ENCODE measurements around the gene SEMA6A. TPM values are rescaled to one million over a fixed set of nuclear protein-coding genes. Genes with fewer than 3 reads are reported as not detected.

Gene SEMA6A
- total and polyA plus RNA-seq, 10 of the 15 experiments (the other 5 are each of a cell fraction or from before 2014, with no cell fraction given) = 0.16 to 10.2 (median 1.1) TPM

DNA sequence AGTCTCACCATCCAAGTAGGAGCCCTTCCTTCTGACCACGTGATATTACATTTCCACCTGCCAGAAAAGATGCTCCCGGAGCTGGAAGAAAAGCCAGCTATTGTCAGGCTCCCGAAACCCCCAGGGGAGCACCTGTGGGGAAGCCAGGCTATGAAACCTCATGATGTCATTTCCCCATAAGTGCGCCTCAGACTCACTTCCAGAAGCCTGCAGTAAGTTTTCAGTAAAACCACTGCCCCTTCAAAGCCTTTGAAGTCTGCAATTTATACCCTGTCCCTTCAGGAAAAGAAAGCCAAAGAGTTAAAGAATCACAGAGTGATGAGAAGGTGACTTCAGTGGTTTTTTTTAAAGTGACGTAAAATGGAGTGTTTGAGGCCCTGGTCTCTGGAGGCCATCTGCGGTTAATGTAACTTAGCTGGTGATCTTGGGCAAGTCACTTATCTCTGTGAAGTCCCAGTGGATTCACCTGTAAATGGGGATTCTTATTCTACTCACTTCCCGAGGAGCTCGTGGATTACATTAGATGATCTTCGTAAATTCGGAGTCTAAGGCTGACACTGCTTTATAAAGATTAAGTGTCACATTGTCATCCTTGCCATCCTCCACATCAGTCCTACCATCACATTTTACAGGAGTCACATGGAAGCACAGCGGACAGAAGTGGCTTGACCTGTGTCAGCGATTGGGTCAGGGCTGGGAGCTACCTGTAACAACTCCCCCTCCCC lies 2.6 kb upstream of the SEMA6A start (continued):
- TF ChIP-seq, protein P1, sequence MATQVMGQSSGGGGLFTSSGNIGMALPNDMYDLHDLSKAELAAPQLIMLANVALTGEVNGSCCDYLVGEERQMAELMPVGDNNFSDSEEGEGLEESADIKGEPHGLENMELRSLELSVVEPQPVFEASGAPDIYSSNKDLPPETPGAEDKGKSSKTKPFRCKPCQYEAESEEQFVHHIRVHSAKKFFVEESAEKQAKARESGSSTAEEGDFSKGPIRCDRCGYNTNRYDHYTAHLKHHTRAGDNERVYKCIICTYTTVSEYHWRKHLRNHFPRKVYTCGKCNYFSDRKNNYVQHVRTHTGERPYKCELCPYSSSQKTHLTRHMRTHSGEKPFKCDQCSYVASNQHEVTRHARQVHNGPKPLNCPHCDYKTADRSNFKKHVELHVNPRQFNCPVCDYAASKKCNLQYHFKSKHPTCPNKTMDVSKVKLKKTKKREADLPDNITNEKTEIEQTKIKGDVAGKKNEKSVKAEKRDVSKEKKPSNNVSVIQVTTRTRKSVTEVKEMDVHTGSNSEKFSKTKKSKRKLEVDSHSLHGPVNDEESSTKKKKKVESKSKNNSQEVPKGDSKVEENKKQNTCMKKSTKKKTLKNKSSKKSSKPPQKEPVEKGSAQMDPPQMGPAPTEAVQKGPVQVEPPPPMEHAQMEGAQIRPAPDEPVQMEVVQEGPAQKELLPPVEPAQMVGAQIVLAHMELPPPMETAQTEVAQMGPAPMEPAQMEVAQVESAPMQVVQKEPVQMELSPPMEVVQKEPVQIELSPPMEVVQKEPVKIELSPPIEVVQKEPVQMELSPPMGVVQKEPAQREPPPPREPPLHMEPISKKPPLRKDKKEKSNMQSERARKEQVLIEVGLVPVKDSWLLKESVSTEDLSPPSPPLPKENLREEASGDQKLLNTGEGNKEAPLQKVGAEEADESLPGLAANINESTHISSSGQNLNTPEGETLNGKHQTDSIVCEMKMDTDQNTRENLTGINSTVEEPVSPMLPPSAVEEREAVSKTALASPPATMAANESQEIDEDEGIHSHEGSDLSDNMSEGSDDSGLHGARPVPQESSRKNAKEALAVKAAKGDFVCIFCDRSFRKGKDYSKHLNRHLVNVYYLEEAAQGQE (IDR thresholded peaks at IDR 0.05; ENCODE audit: low read depth, low read length) = no peak
- TF ChIP-seq NR2C2 (IDR thresholded peaks at IDR 0.05; ENCODE audit: borderline replicate concordance, control insufficient read depth, insufficient read length, low read depth) (no peak), TAF1 (IDR thresholded peaks at IDR 0.05; ENCODE audit: borderline replicate concordance, low read depth, low read length) (no peak), IKZF2 (IDR thresholded peaks at IDR 0.05) (peak; percentile 100), SRF (IDR thresholded peaks at IDR 0.05; ENCODE audit: low read depth in 2 of 2, low read length in 2 of 2) (peak in 1 of 2 experiments; percentile 55; a peak in 2 of 4 replicates), STAT3 (IDR thresholded peaks at IDR 0.05; ENCODE audit: low read depth, low read length) (peak; percentile 96), HDGF (IDR thresholded peaks at IDR 0.05) (no peak), ZNF24 (IDR thresholded peaks at IDR 0.05) (peak; percentile 64; the same call in 1 of the 2 replicates), NRF1 (conservative IDR thresholded peaks at IDR 0.05; ENCODE audit: low read depth, low read length) (no peak), ZNF592 (IDR thresholded peaks at IDR 0.05) (0 out of 2 replicates have a peak, but pooled peaks have one; percentile 84), CEBPZ (IDR thresholded peaks at IDR 0.05; ENCODE audit: low read depth, low read length) (no peak), IRF4 (IDR thresholded peaks at IDR 0.05; ENCODE audit: low read depth, low read length) (peak; percentile 85; the same call in 1 of the 2 replicates), WRNIP1 (IDR thresholded peaks at IDR 0.05; ENCODE audit: borderline replicate concordance, low read depth, low read length) (no peak), FOXK2 (IDR thresholded peaks at IDR 0.05) (no peak)
- TF ChIP-seq, protein P2, sequence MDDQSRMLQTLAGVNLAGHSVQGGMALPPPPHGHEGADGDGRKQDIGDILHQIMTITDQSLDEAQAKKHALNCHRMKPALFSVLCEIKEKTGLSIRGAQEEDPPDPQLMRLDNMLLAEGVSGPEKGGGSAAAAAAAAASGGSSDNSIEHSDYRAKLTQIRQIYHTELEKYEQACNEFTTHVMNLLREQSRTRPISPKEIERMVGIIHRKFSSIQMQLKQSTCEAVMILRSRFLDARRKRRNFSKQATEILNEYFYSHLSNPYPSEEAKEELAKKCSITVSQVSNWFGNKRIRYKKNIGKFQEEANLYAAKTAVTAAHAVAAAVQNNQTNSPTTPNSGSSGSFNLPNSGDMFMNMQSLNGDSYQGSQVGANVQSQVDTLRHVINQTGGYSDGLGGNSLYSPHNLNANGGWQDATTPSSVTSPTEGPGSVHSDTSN (IDR thresholded peaks at IDR 0.05; ENCODE audit: insufficient replicate concordance, low read depth, low read length) = no peak
